22Rv1 (cell line): ENCODE data around the gene HOXB7.

Experiments used
- CTCF ChIP-seq: fragments of 450-650 bp; IDR thresholded peaks from 2 replicates; pipeline ENCODE4 v1.5.1; 2017; ENCODE audit warnings: mild to moderate bottlenecking
- ZFX ChIP-seq: fragments of 450-650 bp; IDR thresholded peaks from 2 replicates; pipeline ENCODE4 v1.6.1; 2017; ENCODE audit warnings: antibody characterized with exemption, borderline replicate concordance

GRCh38 chr17:48601539-48602425 is 9.0 kb downstream of the HOXB7 start:
- no peak for TF ChIP-seq CTCF
- no peak for TF ChIP-seq ZFX
